PC-3 (cell line): Measurements from ENCODE around the gene CCDC182.

ENCODE experiments used
- CTCF ChIP-seq: fragments of 300-600 bp; sonication (generic); conservative IDR thresholded peaks from 2 replicates; pipeline ENCODE4 v1.5.1; 2017; ENCODE audit warnings: antibody characterized with exemption, low read depth, mild to moderate bottlenecking, low read length
- EZH2 ChIP-seq: fragments of 300-600 bp; sonication (generic); IDR thresholded peaks from one replicate; pipeline ENCODE4 v1.6.1; 2017; ENCODE audit warnings: antibody characterized with exemption, mild to moderate bottlenecking, low read length; ENCODE audit not compliant: unreplicated experiment

- TF ChIP-seq EZH2, result no peak
- TF ChIP-seq CTCF, result no peak
Measured at GRCh38 chr17:57752031-57752905, 7.2 kb upstream of the CCDC182 start.
